Activated CD4-positive, alpha-beta memory T cell treated with anti-CD3 and anti-CD28 coated beads, Interleukin-2, amount 10 ng/mL, durations not matched to agents 7 days and 5 days (primary cell): ENCODE measurements around the gene PKHD1. TPM values are rescaled to one million over a fixed set of nuclear protein-coding genes. Genes with fewer than 3 reads are reported as not detected.

ENCODE experiments used
- CTCF ChIA-PET: fragments of 350-600 bp; sonication (Branson Sonifier 250); formaldehyde crosslinking; loops from one replicate; lab custom pipeline; 2021; ENCODE audit warnings: antibody characterized with exemption, inconsistent platforms; lab: Charles Lee
- POLR2A ChIA-PET: fragments of 350-600 bp; sonication (Branson Sonifier 250); formaldehyde crosslinking; loops from one replicate; lab custom pipeline; 2021; ENCODE audit warnings: antibody characterized with exemption; lab: Charles Lee
- DNase-seq: peaks from one replicate; pipeline ENCODE4 v3.0.0-alpha.2; 2020
- H3K27ac Mint-ChIP-seq: one replicate; pipeline ENCODE4 v1.8.0; 2021; ENCODE audit warnings: mild to moderate bottlenecking, mixed read lengths
- H3K27me3 Mint-ChIP-seq: one replicate; pipeline ENCODE4 v1.8.0; 2021; ENCODE audit warnings: mixed read lengths
- H3K36me3 Mint-ChIP-seq: one replicate; pipeline ENCODE4 v1.8.0; 2021; ENCODE audit warnings: low read depth, mixed read lengths
- H3K4me1 Mint-ChIP-seq: one replicate; pipeline ENCODE4 v1.8.0; 2021; ENCODE audit warnings: mixed read lengths
- H3K4me3 Mint-ChIP-seq: one replicate; pipeline ENCODE4 v1.8.0; 2021; ENCODE audit warnings: mild to moderate bottlenecking, mixed read lengths
- H3K9me3 Mint-ChIP-seq: one replicate; pipeline ENCODE4 v1.8.0; 2021; ENCODE audit warnings: mixed read lengths
- total RNA-seq, 2 experiments: library from RNA; stranded (reverse); gene quantifications; one replicate each; pipeline ENCODE4 v1.2.3, GENCODE V29; 2021

The PKHD1 gene
- total RNA-seq, 2 experiments from 2014 or later, result not detected

- H3K4me3 Mint-ChIP-seq, result no peak overlapping the region
- peaks cover 23% of the 10 kb centered on the region for H3K27me3 Mint-ChIP-seq
- ChIA-PET CTCF (interaction anchor here (0.7 to 2.7 kb wide), 15 partner anchors 8 to 162 kb away, joined by 3 to 17 read pairs (median 3); partner anchors contain the start of gene PKHD1), POLR2A (no interaction called here)
- no peak overlapping the region for H3K27ac Mint-ChIP-seq
- no peaks in the 10 kb centered on the region for H3K4me1 Mint-ChIP-seq
- no peak for DNase-seq
- H3K36me3 Mint-ChIP-seq, result no peaks in the 10 kb centered on the region
- H3K9me3 Mint-ChIP-seq, result no peaks in the 10 kb centered on the region
Observed at GRCh38 chr6:52050051-52050405, 37.4 kb downstream of the PKHD1 start.

GRCh38 chr6:52049252-52050050 lies 38.0 kb downstream of the PKHD1 start:
- Mint-ChIP-seq H3K27ac (no peak overlapping the region), H3K9me3 (no peaks in the 10 kb centered on the region), H3K4me1 (no peaks in the 10 kb centered on the region), H3K4me3 (no peak overlapping the region), H3K27me3 (peaks cover 23% of the 10 kb centered on the region), H3K36me3 (no peaks in the 10 kb centered on the region)
- POLR2A ChIA-PET, result interaction anchor here (0.6 kb wide), 1 partner anchor 341 kb away, joined by 3 read pairs; no protein-coding TSS in a partner anchor
- DNase-seq, result no peak
- CTCF ChIA-PET, result interaction anchor here (0.7 to 2.7 kb wide), 15 partner anchors 8 to 163 kb away, joined by 3 to 17 read pairs (median 3); partner anchors contain the start of gene PKHD1

DNA sequence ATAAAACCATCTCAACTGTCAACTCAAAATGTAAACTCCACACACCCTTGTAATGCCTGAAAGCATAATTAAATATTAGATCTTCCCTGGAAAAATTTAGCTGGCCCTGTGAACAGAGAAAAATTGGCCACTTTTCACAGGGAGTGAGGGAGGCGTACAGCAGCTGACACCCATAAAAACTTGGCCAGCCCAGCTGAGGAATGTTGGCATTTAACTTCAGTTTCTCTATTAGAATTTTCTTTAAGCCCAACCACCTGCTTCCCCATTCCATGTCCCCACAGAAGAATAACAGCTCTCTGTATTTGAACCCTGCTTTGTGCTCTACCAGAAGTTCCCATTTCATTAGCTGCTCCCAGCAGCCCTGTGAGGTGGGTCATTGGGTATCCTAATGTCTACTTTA lies 41.0 kb downstream of the PKHD1 start:
- Mint-ChIP-seq H3K27ac (no peak overlapping the region), H3K36me3 (no peaks in the 10 kb centered on the region), H3K4me1 (no peaks in the 10 kb centered on the region), H3K27me3 (peaks cover 33% of the 10 kb centered on the region), H3K9me3 (no peaks in the 10 kb centered on the region), H3K4me3 (no peak overlapping the region)
- ChIA-PET POLR2A (no interaction called here), CTCF (no interaction called here)
- DNase-seq, result no peak

- POLR2A ChIA-PET, result no interaction called here
- no peaks in the 10 kb centered on the region for H3K36me3 Mint-ChIP-seq
Observed at GRCh38 chr6:52045481-52045880, 41.9 kb downstream of the PKHD1 start.

DNA sequence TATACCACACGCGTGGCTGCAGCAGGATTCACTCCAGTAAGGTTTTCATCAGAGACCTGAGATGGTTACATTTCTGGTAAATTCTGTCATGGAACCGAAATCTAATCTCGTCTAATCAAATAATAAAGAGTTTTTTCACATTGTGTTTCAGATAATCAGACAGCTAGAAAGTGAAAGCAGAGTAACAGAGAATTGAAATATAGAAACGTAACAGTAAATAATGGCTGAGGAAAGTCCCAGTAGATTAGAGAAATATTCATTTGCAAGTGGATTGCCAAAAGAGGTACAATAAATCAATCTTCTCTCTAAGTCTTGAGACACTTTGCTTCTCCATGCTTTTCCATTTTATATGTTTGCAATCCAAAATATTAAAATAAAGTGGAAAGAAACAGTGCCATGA lies 42.4 kb downstream of the PKHD1 start:
- POLR2A ChIA-PET, result interaction anchor here (1.0 kb wide), 1 partner anchor 10 kb away, joined by 3 read pairs; no protein-coding TSS in a partner anchor
- CTCF ChIA-PET, result no interaction called here
- H3K4me3 Mint-ChIP-seq, result no peak overlapping the region
- peaks cover 35% of the 10 kb centered on the region for H3K27me3 Mint-ChIP-seq
- H3K27ac Mint-ChIP-seq, result no peak overlapping the region
- H3K4me1 Mint-ChIP-seq, result no peaks in the 10 kb centered on the region
- no peaks in the 10 kb centered on the region for H3K36me3 Mint-ChIP-seq
- H3K9me3 Mint-ChIP-seq, result no peaks in the 10 kb centered on the region
- no peak for DNase-seq

More at GRCh38 chr6:52045481-52045880, 41.9 kb downstream of the PKHD1 start:
- Mint-ChIP-seq H3K27ac (no peak overlapping the region), H3K4me3 (no peak overlapping the region), H3K27me3 (peaks cover 33% of the 10 kb centered on the region), H3K9me3 (no peaks in the 10 kb centered on the region), H3K4me1 (no peaks in the 10 kb centered on the region)
- CTCF ChIA-PET, result no interaction called here
- DNase-seq, result no peak

- CTCF ChIA-PET, result no interaction called here
- Mint-ChIP-seq H3K4me1 (no peaks in the 10 kb centered on the region), H3K4me3 (no peak overlapping the region), H3K27ac (no peak overlapping the region), H3K9me3 (no peaks in the 10 kb centered on the region), H3K36me3 (no peaks in the 10 kb centered on the region), H3K27me3 (peaks cover 27% of the 10 kb centered on the region)
- no peak for DNase-seq
- POLR2A ChIA-PET, result no interaction called here
Observed at GRCh38 chr6:52042141-52042885, 45.1 kb downstream of the PKHD1 start.

GRCh38 chr6:52041134-52041533 lies 46.3 kb downstream of the PKHD1 start:
- no peaks in the 10 kb centered on the region for H3K36me3 Mint-ChIP-seq
- H3K27me3 Mint-ChIP-seq, result peaks cover 26% of the 10 kb centered on the region
- H3K4me1 Mint-ChIP-seq, result no peaks in the 10 kb centered on the region
- H3K27ac Mint-ChIP-seq, result no peak overlapping the region
- ChIA-PET CTCF (interaction anchor here (0.9 kb wide), 1 partner anchor 9 kb away, joined by 3 read pairs; no protein-coding TSS in a partner anchor), POLR2A (no interaction called here)
- H3K9me3 Mint-ChIP-seq, result no peaks in the 10 kb centered on the region
- no peak overlapping the region for H3K4me3 Mint-ChIP-seq
- no peak for DNase-seq

DNA sequence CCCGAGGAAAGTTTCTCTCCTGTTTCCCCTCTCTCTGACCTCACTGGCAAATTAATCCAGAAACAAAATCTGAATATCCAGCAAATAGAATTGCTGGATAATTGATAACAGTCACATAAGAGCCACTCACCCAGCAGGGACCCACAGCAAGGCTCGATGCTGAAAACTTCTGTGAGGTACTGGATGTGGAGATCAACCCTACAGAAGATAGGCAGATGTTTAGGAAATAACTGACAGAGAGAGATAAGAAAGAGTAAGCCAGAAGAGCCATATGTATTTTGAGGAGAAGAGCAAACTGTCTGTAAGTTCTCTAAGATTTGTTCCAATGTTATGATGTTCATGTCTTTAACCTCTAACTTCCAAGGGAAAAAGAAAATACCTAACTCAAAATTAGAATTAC lies 59.7 kb downstream of the PKHD1 start:
- ChIA-PET CTCF (no interaction called here), POLR2A (no interaction called here)
- no peak for DNase-seq
- Mint-ChIP-seq H3K9me3 (peaks cover under 1% of the 10 kb centered on the region), H3K36me3 (no peaks in the 10 kb centered on the region), H3K4me1 (no peaks in the 10 kb centered on the region), H3K27ac (no peak overlapping the region), H3K27me3 (peaks cover 2% of the 10 kb centered on the region), H3K4me3 (no peak overlapping the region)

- CTCF ChIA-PET, result interaction anchor here (0.6 to 4.2 kb wide), 2 partner anchors 26 to 438 kb away, joined by 3 to 17 read pairs; no protein-coding TSS in a partner anchor
- no peak overlapping the region for H3K27ac Mint-ChIP-seq
- no peaks in the 10 kb centered on the region for H3K4me1 Mint-ChIP-seq
- no peaks in the 10 kb centered on the region for H3K36me3 Mint-ChIP-seq
- POLR2A ChIA-PET, result no interaction called here
- H3K4me3 Mint-ChIP-seq, result no peak overlapping the region
- no peaks in the 10 kb centered on the region for H3K9me3 Mint-ChIP-seq
- peaks cover 14% of the 10 kb centered on the region for H3K27me3 Mint-ChIP-seq
- no peak for DNase-seq
Observed at GRCh38 chr6:52024451-52025068, 62.9 kb downstream of the PKHD1 start.

DNA sequence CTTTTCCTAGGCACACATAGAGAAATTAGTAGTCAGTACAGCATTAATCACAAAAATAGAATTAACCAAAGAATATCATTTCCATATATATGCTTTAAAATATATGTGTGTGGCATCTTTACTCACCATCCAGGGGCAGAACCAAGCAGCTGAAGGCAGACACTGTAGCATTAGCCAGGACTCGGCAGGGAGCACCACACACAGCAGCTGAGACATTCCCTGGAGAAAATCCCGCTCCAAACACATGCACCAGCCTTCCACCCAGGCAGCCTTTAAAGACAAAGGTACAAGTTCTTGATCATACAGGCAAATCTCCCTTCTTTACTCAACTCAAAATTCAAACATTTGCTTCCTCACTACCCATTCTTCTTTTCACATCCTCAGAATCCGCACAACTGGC lies 64.7 kb downstream of the PKHD1 start:
- no peak for DNase-seq
- ChIA-PET POLR2A (no interaction called here), CTCF (interaction anchor here (0.8 to 4.2 kb wide), 2 partner anchors 28 to 168 kb away, joined by 3 to 17 read pairs; no protein-coding TSS in a partner anchor)
- peaks cover 13% of the 10 kb centered on the region for H3K27me3 Mint-ChIP-seq
- no peaks in the 10 kb centered on the region for H3K36me3 Mint-ChIP-seq
- H3K9me3 Mint-ChIP-seq, result no peaks in the 10 kb centered on the region
- no peak overlapping the region for H3K4me3 Mint-ChIP-seq
- no peak overlapping the region for H3K27ac Mint-ChIP-seq
- no peaks in the 10 kb centered on the region for H3K4me1 Mint-ChIP-seq

DNA sequence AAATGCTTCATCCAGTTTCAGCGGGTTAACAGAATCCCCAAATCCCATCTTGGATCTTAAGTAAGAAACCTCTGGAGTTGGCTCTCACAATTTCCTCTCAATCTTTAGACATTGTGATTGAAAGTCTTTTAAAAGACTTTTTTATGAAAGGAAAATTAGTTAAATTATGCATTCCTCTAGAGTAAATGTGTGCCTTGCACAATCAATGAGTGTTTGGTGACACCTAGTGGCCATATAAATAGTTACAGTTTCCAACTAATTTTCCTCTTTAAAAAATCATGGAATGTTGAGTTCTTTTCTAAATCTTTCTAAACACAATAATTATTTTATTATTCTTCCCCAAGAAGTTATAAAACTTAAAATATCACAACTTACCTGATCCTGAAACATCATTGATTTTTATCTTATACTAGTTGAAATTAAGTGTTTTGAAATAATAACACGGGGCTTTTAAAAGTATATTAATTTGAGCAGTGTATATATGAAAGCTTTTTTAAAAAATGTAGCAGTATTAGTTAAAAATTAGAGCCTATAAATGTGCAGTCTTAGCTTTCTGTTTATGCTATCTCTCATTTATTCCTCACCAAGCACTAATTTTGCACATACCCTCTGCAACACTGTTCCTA lies 66.4 kb downstream of the PKHD1 start:
- CTCF ChIA-PET, result interaction anchor here (1.0 to 4.2 kb wide), 8 partner anchors 9 to 166 kb away, joined by 3 to 17 read pairs (median 4); no protein-coding TSS in a partner anchor
- POLR2A ChIA-PET, result no interaction called here
- DNase-seq, result no peak
- Mint-ChIP-seq H3K4me3 (no peak overlapping the region), H3K4me1 (no peaks in the 10 kb centered on the region), H3K9me3 (no peaks in the 10 kb centered on the region), H3K27ac (no peak overlapping the region), H3K36me3 (no peaks in the 10 kb centered on the region), H3K27me3 (peaks cover 14% of the 10 kb centered on the region)

- Mint-ChIP-seq H3K9me3 (no peaks in the 10 kb centered on the region), H3K27me3 (peaks cover 14% of the 10 kb centered on the region), H3K36me3 (no peaks in the 10 kb centered on the region), H3K27ac (no peak overlapping the region), H3K4me1 (no peaks in the 10 kb centered on the region), H3K4me3 (no peak overlapping the region)
- CTCF ChIA-PET, result interaction anchor here (1.3 to 1.9 kb wide), 5 partner anchors 9 to 164 kb away, joined by 3 to 5 read pairs (median 4); no protein-coding TSS in a partner anchor
- no peak for DNase-seq
- POLR2A ChIA-PET, result no interaction called here
Observed at GRCh38 chr6:52019881-52020280, 67.5 kb downstream of the PKHD1 start.
